Stimulated activated CD8-positive, alpha-beta memory T cell treated with anti-CD3 and anti-CD28 coated beads, Interleukin-12 subunit alpha, Interleukin-12 subunit beta, amount 100 ng/mL, for 24 hours (primary cell): ENCODE data around the gene LRRC74A.

Experiments used
- DNase-seq: peaks from one replicate; pipeline ENCODE4 v3.0.0-alpha.2; 2020; ENCODE audit errors: extremely low read depth

LRRC74A gene

DNA sequence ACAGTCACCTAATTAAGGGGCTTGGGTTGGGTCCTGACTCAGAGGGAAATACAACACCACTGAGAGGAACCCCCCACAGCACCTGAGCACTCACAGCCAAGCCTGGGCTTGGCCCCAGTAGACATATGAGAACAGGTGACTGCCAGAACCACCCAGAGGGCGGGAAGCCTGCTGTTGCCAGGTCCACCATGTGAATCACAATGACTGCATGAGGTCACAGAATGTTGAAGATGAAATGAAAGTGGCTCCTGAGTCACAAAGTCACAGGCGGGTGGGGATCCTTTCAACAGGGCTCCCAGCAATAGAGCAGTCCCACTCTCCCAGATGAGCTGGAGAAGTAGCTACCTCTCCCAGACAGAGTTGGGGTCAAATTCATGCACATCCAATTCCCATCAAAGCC, at the start of gene LRRC74A:
TSS of gene LRRC74A (plus strand) at position 287 of the 400 bp plus-strand sequence. CDS start 290 bp downstream, outside the sequence.
- DNase-seq: no peak

DNA sequence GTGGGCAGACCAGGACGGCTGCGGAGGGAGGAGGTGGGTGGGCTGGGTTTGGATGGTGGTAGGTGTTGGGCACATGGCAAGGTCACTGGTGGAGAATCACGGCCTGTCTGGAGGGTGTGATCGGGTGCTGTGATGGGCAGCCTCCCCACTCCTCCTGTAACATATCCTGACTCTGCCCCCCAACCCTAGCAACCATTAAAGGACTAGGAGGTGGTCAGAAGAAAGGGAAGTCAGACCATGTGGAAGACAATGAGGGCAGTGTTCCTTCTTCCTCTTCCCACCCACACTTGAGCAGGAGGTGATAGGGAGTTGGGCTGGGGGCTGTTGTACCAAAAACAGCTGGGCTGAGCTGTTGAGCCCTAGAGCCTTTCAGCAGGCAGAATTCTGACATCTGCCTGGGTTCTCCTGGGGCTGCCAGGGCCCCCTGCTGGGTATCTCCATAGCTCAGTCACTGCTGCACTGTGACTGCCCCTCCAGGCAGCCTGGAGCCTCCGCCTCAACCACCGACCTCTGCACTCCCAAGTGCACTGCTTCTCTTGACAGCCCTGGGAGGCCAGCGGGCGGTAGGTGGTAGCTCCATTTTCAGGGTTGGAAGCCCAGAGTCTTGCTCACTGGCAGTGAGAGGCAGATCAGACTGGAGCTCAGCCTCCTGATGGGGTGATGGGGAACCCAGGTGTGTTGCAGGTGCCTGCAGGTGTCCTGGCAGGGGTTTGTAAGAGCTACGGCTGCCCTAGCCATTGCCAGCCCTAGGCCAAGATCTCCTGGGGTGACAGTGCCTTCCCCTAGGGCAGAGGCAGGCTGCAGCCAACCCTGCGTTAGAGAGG, 49.6 kb upstream of the LRRC74A start:
- DNase-seq: no peak

DNA sequence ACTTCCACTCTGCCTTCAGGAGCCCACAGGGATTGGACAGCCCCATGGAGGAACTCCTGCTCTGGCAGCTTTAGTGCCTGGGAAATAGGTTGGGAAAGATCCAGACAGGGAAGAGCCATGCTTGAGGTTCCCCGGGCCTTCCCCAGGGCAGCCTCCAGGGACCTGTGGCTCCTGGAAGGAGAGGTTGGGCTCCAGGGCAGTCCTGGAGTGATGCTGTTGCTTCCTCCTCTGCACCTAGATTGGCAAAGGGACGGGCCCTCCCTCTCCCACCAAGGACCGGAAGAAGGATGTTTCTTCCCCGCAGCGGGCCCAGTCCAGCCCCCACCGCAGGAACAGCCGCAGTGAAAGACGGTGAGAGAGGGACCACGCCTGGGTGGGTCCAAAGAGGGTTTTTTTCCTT, 48.5 kb upstream of the LRRC74A start:
- DNase-seq: no peak

DNA sequence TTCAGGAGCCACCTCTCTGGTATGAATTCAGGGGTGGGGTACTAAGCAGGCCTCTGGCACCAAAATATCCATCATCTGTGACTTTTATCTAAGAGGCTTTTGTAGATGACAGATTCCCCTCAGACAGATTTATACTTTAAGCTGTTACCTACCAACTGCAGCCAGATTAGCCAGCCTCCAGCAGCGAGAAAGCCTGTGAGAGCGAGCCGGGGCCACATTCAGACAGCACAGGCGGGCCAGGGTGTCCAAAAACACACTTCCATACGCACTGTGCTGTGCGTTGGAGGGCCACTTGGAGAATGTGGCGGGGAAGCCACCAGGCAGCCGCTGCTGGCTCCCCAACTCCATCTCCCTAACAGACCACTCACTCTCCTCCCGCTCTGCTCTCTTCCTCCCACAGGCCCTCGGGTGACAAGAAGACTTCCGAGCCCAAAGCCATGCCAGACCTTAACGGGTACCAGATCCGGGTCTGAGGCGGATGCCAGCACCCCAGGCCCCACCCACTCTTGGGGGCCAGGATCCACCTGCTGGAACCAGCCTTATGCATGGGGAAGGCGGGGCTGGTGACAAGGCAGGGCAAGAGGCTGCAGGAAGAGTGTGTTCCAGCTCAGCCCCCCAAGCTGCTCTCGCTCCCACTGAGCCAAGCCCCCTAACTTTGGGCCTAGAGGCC, 47.5 kb upstream of the LRRC74A start:
- DNase-seq: no peak

DNA sequence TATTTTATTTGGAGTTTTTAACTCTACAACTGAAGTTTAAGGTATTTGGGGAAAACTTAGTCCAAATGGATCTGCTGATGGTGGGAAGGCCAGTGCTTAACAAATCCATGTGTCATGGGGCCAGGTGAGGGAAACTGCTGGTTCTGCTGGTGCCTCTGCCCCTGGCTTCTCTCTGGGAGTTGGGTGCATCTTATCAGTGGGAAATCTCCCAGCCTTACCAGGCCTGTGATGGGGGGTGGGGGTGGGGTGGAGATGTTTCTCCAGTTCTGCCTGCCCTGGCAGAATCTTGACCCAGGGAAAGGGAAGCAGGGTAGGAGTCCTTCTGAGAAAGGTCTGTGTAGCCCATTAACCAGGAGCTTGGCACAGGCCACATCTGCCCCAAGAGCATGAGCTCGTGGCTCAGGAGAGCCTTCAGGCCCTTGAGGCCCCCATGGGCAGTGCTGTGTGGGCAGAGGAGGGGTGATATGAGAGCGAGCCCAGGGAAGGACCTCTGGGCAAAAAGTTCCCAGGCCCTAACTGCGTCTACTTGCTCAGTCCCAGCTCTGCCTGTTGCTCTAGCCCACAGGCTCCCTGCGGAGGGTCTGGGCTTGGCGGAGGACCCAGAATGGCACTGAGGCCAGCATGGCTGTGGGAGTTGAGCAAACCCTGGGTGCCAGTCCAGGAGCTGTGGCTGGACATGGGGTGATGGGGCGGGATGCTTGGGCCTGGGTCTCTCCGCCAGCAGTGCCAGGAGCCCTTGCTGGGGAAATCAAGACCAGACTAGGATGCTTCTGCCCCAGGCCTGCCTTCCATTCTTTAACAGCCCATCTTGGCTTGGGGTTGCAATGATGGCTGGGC, 46.8 kb upstream of the LRRC74A start:
- no peak for DNase-seq

DNA sequence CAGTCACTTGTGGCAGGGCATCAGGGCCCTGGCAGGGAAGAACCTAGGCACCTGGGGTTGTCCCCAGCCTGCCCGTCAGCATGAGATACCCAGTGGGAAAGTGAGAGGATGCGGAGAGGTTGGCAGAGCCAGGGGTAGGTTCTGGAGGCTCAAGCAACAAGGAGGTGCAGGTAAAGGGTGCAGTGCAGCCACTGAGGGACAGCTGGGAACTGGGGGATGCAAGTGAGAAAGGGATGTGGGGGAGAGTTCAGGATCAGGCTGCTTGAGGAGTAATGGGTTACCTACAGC, 46.2 kb upstream of the LRRC74A start:
- no peak for DNase-seq

DNA sequence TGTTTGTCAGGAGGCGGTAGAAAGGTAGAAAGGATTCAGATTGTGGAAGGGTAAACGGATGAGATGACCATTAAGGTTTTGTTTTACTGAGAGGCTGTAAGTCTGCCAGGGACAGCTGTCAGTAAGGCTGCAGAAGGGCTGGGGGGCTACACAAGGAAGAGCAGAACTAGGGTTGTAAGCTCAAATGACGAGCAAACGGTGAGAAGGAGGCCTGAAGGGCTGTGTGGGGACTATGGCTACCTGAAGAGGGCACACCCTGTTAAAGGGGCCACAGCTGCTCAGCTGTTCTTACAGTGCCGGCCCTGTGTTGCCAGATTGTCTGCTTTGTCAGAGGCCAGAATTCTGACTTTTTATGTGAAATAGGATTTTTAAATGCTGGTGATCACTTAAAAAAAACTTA, 45.8 kb upstream of the LRRC74A start:
- no peak for DNase-seq

DNA sequence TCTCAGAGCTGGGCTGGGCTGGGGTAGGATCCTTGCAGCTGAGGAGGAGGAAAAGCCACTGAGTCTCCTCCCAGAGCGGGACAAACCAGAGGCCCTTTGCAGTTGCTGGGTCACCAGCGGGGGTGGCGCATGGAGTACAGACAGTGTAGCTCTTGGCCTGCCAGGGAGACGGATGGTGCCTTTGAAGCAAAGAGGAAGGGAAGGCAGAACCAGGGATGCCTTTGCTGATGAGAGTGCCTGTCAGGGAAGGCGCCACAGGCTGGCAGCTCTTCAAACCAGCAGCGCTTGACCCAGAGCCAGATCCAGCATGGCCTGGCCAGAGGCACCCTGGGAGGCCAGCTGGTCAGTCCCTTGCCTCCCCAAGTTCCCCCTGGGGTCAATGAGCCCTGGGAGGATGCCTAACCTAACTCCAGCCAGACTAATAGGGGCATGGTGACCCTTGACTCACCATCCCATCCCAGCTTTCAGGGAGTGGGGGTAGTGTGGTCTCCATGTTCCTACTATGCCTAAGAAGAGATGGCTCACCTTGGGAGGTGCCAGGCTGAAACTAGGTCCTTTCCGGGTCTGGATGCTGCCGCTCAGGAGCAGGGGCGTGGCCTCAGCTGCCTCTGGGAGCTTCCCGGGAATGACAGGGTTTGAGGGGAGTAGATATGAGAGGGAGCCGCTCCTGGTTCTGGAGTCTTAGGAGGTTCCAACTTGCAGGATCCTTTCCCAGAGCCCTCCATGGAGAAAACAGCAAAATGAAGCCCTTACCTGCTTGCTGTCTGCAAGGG, 45.1 kb upstream of the LRRC74A start:
- DNase-seq: no peak

DNA sequence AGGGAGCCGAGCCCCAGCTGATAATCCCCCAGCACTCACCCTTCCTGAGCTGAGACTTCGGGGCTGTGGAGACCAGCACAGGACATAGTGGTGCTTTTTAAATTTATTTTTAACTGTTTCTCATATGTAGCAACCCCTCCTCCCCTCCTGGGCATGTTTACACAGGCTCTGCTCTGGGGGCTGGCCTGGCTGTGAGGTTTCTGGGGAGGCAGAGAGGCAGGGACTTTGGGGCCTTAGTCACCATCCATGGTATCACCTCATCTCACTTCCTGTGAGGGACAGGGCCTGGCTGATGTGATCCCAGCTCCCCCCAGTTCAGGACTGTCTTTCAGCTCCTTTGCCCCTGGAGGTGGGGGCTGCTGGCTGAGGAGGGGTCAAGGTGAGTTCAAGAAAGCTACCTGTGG, 44.6 kb upstream of the LRRC74A start:
- DNase-seq: no peak

DNA sequence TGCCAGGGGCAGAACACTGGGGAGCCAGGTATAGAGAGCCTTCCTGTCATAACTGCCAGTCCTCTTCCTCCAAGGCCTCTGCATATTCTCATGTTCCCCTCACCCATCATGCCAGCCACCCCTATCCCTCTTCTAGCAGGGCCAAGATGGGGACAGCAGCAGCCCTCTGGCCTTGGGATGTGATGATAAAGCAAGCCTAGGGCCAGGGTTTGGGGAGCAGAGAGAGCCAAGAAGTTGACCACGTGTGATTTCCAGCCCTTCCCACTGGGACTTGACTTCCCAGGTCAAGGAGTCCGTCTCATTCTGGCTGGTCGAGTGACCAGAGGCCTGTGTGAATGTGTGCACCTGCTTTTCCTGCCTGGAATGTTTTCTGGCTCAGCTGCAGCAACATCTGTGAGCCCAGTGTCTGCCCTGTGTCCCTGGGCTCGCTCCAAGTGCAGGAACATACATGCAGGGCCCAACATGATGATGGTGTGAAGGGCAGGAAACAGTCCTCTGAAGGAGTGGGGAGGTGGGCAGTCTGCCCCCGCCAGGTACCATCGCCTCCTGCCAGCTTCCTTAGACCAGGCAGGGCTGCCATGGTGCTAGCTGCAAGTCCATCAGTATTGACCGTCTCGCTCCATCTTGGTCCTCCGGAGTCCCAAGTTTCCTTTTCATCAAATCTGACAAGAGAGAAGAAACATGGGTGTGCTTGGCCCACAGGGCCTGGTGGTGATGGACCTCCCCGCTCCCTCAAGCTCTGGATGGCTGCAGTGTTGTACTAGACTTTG, 43.9 kb upstream of the LRRC74A start:
- no peak for DNase-seq

DNA sequence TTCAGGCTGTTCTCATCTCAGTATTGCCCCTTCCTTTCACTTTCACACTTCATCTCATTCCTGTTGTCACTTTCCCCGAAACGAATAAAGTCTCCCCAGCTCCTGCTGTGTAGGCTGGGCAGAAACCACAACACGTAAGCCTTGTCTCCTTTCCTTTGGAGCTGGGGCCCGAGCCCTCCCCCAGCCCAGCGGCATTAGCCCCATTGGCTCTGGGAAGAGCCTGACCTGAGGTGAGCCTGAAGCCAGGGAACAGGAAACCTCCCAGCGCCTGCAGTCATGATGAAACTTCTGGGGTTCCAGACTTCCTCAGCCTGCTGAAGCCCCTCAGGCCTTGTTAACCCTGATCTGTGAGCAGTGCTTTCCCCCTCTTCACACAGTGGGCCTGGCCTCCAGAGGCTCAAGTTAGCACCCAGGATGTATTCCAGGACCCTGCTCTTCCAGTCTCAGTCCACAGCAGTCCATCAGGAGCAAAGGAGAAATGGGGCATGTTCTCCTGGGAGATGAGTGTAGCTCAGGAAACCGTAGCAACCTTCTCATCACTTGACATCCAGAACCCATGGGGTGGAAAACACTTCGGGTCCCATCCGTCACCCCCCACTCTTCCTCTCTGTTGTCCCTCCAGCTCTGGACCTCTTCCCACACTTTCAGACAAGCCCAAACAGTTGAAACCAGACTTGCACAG, 43.2 kb upstream of the LRRC74A start:
- DNase-seq: no peak

DNA sequence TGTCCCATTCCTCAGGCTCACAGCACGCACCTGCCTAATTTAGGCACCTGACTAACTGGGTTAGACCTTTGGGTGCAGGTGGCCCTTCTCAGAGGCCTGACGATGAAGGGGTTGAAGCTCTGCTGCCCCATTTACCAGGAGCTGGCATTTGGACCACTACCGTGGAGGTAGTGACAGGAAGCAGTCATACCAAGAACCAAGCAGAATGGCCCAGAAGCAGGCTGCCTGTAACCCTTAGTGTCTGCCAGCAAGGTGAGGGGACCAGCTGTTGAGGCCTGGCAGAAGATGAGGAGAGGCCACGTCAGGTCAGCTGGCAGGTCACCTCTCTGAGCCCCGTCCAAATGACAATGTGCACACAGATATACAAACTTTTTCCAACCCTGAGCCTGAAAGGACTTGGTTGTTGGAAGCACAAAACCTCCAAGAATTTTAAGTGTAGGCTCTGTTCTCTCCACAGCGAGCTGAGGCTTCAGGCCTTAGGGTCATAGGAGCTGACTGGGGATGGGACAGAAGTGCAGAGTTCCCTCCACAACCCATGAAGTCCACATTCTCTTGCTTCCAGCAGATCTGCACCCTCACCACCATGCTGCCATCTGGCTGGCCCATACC, 41.8 kb upstream of the LRRC74A start:
- no peak for DNase-seq

DNA sequence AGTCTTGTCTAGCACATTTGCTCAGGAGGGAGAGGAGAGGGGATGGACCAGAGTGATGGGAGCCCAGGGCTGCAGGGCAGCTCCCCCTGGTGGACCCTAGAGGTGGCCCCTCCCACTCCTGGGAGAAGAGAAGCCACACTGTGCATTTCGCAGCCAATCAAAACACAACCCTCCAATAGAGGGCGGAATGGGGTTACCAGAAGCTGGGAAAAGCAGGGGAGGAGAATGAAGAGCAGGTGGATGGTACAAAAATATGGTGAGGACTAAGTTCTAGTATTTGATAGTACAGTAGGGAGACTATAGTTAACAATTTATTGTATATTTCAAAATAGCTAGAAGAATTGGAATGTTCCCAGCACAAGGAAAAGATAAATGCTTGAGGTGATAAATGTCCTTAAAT, 41.3 kb upstream of the LRRC74A start:
- DNase-seq: no peak

DNA sequence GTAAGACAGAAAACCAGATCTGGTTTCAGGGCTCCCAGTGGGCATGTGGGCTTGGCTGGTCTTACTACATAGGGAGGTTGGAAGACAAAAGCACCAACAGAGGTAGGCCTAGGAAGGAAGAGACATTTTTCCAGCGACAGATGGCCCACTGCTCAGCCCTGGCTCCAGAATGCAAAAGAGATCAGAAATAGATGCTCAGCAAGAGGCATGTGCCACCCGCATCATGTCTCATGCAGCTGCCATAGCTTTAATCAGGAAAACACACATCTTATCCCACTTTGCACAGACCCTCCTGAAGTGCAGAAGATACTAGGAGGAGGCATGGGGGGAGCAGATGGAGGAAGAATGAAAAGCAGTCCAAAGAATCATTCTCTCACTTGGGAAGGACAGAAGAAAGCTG, 39.6 kb upstream of the LRRC74A start:
- no peak for DNase-seq

DNA sequence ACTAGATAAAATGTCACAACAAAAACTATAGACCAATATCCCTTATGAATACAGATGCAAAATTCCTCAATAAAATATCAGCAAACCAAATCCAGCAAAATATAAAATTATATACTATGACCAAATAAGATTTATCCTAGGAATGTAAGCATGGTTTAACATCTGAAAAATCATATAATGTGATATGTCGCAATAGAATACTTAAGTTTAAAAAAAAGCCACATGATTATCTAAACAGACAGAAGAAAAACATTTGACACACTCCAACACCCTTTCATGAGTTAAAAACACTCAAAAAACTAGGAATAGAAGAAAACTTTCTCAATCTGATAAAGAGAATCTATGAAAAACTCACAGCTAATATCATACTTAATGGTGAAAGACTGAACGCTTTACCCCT, 33.8 kb upstream of the LRRC74A start:
- no peak for DNase-seq

DNA sequence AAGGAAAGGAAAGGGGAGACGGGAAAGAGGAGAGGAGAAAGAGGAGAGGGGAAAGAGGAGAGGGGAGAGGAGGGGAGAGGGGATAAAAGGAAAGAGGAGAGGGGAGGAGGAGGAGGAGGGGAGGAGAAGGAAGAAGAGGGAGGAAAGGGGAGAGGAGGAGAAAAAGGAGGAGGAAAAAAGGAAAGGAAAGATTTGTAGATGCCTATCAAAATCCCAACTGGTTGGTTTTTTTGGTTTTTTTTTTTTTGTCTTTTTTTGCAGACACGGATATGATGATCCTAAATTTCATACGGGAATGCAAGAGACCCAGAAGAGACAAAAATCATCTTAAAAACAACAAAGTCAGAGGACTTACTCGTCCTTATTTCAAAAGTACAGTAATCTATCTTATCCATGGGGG, 32.9 kb upstream of the LRRC74A start:
- no peak for DNase-seq

DNA sequence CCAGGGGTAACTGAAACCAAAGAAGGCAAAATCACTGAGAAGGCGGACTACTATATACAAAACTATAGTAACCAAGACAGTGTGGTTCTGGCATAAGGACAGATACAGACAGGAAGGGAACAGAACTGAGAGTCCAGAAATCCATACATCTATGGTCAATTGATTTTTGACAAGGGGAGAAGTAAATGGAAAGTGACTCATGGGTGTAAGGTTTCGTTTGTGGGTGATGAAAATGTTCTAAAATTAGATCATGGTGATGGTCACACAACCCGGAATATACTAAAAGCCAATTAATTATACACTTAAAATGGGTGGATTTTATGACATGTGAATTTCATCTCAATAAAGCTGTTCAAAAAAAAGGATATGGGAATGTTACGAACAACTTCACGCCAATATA, 32.3 kb upstream of the LRRC74A start:
- DNase-seq: no peak

DNA sequence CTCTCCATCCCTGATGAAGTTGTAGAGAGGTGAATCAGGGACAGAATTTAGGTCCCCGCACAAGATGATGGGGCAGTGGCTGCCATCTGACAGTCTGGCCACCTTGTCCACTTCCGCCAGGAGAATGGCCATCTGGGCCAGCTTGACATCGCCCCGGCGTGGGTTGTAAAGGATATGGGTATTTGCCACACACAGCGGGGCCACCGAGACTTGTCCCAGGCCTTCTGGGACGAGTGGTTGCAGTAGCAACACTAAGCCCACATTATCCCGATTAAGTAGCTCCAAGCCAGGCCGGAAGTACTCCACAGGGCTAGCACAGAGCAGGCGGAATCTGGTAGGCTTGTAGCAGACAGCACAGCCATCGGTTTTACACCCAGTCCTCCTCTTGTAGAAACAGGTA, 19.8 kb upstream of the LRRC74A start:
- no peak for DNase-seq

DNA sequence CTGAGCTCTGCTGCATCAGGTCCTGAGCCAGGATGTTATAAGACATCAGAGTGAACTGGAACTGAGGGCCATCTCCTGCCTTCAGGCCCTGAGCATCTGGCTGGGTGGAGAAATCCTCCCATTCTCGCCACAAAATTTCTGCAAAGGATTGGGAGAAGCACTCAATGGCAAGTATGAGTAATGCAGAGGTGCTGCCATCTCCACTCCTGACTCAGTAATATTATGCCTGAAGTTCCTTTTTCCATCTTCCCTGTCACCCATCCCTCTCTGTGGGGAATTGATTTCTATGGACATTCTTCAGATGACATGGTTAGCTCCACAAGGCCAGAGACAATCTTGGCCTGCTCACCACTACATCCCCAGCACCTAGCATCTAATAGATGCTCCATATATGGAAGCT, 18.2 kb upstream of the LRRC74A start:
- no peak for DNase-seq

DNA sequence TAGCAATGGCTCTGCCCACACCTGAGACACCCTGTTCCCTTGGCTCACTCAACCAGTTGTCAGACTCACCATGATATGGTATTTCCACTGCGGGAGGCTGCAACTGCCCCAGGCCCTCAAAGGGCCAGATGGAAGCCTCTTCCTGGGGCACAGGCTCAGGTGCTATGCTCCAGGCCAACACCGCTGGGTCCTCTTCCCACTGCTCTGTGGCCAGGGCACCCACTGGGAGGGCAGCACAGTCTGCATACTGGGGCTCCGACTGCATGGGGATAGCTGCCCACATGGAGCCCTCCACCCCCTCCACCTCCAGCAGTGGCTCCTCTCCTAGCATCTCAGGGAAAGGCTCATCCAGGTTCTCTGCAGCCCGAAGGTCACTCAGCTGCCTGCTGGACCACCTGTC, 17.2 kb upstream of the LRRC74A start:
- DNase-seq: no peak
